Measurements from ENCODE around the gene SMIM10.
"Not testable (repeated sequence)": the region's sequence is repeated elsewhere in the genome, so short reads cannot be mapped to it uniquely, and the experiment has no call there.

The SMIM10 gene

DNA sequence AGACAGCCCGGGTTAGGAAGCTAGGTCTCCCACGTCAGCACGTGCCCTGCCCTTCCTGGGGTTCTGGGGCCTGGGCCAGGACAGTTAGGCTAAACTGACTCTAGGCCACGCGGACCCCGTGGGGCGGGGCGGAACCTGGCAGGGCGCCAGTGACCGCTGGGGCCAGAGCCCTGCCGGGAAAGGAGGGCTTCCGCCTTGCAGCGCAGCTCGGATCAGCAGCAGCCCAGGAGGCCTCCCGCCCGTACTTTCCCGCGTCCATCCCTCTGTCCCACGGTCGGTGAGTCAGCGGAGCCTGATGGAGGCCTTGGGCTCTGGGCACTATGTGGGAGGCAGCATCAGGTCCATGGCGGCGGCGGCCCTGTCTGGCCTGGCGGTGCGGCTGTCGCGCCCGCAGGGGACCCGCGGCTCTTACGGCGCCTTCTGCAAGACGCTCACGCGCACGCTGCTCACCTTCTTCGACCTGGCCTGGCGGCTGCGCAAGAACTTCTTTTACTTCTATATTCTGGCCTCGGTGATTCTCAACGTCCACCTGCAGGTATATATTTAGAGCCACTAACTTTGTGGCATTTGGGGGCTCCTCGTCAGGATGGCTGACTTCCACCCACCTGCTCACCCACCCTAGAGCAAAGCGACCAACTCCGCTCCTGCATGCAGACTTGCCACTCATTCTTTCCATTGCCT, at the start of gene SMIM10:
SMIM10 (plus strand) TSS at position 191 of the 681 bp plus-strand sequence; CDS start at position 296, 105 bp downstream.
- peak; percentile 6 for DNase-seq

DNA sequence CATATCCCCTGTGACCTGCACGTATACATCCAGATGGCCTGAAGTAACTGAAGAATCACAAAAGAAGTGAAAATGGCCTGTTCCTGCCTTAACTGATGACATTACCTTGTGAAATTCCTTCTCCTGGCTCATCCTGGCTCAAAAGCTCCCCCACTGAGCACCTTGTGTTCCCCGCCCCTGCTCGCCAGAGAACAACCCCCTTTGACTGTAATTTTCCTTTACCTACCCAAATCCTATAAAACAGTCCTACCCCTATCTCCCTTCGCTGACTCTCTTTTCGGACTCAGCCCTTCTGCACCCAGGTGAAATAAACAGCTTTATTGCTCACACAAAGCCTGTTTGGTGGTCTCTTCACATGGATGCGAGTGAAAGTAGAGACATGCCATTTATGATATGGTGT, 44.4 kb upstream of the SMIM10 start:
- DNase-seq: not testable (repeated sequence)

DNA sequence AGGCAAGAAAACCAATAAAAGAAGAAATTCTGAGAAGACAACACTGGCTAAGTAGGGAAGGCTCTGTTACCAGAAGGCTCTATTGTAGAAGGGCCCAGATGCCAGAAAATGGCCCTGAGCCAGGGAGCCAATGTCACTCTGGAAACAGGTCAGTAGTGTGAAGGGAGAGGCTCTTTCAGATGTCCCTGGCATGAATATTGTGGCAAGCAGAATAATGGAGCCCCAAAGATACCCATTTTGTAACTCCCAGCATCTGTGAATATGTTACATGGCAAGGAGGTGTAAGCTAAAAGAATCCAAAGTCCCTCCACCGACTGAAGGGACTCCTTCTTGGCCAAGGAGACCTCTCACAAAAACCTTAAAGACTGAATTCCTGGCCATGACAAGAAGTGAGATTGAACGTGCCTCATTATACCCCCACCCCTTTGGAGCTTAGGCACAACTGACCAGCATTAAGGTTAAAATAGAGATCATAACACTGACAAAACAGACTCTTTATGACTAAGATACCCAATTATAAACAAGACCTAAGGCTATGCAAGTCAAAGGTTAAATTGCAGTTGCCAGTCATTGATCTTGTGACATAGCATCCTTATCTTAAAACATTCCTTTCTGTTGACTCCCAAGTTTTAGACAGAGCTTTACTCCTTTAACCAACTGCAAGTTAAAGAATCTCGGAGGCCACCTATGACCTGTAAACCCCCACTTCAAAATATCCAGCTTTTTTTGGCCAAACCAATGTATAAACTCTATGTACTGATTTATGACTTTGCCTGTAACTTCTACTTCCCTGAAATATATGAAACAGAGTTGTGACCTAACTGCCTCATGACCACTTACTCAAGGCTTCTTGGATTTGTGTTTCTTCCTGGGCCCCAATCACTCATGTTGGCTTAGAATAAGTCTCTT, 42.2 kb upstream of the SMIM10 start:
- DNase-seq: no peak

DNA sequence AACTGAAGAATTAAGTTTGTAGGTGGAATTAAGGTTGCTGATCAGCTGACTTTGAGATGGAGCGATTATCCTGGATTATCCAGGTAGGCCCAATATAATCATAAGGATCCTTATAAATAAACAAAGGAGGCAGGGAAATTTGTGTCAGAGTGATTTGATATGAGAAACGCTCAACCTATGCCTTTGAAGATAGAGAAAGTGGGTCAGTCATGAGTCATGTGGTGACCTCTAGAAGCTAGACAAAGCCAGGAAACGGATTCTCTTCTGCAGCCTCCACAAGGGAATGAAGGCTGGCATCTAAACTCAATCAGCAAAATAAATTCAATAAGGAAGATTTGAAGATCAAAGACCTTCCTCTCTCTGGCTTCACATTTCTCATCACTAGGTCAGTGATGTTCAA, 41.5 kb upstream of the SMIM10 start:
- DNase-seq: no peak

DNA sequence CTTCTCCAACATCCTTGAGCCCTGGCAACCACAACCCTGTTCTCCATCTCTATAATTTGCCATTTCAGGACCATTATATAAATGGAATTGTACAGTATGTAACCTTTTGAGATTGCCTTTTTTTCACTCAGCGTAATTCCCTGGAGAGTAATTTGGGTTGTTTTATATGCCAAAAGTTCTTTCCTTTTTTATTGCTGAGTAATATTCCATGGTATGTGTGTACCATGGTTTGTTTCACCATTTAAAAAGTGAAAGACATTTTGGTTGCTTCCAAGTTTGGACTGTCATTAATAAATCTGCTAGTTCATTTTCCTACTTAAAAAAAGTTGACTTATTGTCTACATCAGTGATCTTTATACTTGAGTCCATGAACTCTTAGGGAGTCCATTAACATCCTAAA, 33.0 kb upstream of the SMIM10 start:
- no peak for DNase-seq

DNA sequence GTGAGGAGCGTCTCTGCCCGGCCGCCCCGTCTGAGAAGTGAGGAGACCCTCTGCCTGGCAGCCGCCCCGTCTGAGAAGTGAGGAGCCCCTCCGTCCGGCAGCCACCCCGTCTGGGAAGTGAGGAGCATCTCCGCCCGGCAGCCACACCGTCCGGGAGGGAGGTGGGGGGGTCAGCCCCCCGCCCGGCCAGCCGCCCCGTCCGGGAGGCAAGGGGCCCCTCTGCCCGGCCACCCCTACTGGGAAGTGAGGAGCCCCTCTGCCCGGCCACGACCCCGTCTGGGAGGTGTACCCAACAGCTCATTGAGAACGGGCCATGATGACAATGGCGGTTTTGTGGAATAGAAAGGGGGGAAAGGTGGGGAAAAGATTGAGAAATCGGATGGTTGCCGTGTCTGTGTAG, 30.4 kb upstream of the SMIM10 start:
- DNase-seq: not testable (repeated sequence)

DNA sequence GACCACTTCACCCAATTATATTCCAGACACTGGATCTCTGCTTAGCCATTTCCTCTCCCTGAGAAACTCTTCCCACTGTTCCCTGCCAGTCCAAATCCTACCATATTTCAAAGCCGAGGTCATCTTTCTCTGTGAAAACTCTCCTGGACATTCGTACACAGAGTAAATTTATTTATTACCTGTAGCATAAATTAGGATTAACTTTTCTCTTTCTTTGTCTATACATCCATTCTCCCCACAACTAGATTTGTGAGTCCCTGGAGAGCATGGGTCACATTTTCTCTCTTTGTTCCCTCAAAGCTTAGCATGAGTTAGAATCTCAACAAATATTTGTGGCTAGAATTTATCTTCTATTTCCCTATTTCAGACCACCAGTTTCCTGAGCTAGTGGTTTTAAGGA, 27.8 kb upstream of the SMIM10 start:
- DNase-seq: no peak

DNA sequence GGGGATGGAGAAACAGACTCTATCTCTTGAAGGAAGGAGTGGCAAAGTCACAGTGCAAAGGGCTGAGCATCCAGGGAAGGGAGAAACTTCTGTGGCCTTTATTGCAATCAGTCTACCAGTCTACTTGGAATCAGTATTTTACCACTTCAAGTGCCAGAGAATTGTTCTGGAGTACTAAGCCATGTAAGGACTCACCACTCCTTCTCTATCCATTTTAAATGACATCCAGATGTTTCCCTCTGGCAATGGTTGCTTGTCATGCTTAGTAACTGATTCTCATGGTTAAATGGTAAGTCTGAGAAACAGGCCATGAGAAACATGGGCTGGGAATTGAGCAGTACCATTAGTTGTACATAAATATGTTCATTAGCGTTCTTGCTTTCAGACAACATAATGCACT, 21.1 kb upstream of the SMIM10 start:
- DNase-seq: no peak

DNA sequence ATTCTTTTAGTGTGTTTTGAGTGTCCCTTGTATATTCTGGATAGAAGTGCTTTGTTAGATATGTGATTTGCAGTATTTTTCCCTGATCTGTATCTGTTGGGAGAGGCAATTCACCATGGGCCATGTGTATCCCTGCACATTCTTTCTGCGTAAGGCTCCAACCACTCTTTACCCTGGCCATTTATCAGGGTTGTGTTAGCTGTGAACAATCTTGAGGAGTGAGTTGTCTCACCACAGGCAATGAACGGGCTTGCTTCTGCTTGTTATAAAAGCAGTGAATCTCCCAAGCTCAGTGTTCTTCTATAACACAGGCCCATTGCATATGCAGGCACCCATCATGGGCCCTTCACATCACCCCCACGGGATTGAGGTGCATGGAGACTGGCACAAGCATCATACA, 18.9 kb upstream of the SMIM10 start:
- DNase-seq: no peak

DNA sequence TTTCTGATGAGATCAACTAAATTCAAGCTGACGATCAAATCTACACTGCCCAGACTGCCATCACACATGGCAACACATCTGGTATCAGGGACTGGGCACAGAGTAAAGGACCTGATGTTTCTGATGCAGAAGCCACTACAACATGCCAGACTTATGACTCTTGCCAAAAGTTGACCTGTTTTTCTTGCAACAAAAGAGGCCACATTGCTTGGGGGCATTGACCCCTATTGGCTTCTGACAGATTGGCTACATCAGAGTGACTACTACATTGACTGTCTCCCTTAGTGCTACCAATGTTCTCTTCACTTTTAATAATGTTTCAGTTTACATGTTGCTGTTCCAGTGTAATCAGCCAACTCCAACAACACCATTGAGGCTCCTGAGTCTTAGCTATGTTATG, 15.3 kb upstream of the SMIM10 start:
- no peak for DNase-seq

DNA sequence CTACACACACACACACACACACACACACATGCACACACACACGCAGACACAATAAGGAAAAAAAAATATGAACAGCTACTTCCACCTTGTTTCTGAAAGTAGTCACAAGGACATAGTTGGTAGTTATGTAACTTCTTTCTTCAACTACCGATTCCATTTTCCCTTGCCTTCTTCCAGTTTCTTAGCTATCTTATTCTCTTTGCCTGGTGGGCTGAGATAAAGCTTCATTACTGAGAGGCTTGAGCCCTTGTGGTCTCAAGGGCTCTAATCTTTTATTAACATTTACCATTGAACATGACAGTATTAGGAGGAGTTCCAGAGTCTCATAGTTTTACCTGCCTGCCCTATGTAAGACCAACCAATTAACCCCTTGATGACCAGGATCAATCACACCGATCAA, 8.9 kb upstream of the SMIM10 start:
- DNase-seq: no peak

DNA sequence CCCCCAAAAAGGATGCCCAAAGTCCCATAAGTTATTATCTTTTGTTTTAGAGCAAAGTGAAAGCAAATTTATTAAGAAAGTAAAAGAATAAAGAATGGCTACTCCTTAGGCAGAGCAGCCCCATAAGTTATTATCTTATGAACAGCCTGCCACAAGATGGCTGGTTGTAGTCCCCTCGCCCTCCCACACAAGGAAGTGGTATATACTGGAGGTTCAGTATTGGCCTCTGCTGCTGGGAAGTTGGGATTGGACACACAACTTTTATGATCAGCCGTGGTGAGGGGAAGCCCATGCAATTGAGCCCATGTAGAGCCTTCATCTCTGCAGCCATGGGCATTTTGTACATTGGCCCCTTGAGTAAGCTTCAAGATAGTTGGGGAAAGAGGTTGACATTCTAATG, 8.0 kb upstream of the SMIM10 start:
- no peak for DNase-seq

DNA sequence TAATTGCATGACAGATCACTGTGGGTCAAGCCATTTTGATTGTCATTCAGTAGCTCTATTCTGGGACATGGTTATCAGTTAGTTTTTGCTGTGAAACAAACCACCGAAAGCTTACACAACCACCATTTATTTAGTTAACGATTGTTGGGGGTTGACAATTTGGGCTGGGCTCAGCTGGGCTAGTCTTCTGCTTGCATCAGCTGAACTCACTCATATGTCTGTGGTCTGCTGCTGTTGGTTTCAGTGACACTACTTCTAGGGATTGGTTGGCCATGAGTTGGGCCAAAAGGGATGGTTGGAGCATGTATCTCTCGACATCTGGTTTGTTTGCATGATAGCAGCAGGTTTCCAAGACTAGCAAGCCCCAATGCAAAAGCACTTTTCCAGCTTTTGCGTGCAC, 5.3 kb upstream of the SMIM10 start:
- DNase-seq: no peak

DNA sequence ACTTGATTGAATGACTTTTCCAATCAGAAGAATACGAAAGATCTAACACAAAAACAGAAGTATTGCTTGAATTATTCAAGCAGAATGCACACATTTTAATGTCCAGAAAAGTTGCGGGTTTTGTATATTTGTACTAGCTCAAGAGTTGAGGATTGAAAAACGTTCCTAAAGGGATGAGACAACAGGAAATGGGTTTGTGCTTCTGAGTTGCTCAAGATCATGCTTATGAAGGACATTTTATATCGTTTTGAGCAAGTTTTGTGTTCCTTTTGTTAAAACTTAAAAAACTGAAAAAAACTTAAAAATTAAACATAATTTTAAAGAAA, 353 bp upstream of the SMIM10 start:
- DNase-seq: no peak

DNA sequence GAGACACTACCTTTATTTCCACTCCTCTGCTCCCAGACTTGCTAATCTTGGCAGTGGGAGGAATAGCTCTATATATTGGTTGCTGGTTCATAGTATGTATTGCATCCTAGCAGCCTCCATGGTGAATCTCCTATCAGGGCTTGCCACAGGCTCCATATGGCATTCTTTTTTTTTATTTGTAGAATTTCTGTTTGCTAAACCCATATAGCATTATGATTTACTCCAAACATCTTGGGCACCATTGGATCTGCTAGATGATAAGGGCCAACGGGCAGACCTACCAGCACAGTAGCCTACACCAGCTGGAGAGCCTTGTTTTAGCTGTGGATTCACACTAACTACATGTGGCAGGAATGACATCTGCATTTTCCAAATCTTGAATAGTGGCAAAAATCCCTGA, 6.9 kb downstream of the SMIM10 start:
- no peak for DNase-seq

DNA sequence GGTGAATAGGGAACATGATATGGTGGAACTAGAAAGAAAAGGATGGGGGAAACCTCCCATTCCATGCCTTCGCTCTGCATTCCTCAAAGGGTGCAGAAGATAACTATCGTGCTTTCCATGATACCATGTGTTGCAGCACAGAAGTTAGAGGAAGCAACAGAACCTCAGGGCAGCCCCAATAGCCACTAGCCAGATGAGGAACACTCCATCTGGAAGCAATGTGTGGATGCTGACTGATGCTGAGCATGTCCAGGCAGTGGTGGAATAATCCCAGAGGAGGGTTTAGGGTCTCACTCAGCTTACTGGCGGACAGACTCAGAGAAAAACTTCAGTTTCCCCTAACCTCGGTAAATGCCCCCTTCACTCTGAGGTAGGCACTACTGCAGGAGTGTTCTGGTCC, 7.5 kb downstream of the SMIM10 start:
- DNase-seq: no peak

DNA sequence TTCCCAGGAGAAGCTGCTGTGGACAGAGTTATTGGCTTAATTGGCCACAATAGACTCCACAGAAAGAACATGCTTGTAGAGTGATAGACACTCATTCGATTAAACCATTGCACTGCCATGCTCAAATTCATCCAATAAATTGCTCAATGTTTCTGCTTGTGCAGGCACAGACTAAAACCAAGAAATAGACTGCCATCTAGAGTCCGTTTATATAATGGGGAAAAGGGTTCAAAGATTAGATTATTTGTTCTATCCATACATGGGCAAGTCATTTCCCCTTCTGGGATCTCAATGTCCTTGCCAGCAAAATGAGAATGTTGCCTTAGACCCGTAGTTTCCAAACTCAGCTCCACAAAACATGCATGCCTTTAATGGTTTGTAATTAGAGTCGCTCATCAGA, 8.7 kb downstream of the SMIM10 start:
- no peak for DNase-seq

DNA sequence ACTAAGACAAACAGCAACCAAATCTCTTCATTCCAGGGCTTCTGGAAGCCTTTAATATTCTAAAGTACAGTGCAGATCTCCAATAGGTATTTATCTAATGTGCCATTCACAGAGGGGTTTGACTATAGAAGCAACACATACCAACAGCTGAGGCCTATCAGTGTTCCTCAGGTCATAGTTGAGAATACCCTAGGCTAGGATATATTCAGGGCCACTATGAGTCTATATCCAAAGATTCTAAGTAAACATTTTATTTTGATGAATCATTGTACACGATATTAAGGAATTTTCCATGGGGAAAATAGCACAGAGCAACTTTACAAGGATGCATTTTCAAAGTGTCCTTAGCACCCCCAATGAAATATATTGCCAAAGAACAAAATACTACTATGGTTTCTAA, 9.7 kb downstream of the SMIM10 start:
- no peak for DNase-seq

DNA sequence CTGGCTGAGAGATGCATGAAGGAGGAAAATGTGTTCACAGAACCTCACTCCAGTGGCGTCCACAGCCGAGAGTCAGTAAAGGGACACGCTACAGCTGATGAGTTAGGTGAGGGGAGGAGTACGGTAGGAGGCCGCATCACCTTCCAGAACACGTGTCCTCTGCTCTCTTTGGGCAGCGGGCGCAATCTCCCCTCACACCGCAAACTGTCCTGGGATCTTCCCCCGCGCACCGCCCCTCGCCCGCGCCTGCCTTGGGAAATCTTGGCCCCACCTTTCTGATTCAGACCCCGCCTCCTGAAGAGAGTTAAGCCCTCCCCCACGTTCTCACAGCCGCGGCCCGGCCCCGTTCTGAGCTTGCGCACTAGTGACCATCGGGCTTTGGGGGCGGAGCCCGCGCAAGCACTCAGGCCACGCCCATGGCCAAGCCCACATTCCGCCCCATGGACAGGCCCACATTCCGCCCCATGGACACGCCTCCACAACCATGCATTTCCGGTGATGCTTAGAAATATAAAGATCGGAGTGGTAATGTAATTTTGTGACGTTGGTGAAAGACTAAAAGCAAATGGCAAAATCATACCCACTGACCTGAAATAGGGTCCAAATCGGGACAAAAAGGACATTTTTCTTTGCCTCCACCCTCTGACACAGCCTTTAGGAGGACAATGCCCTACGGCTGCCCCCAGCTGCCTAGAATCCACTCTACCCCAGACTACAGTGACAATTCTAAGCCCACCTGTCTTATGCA, 13.3 kb downstream of the SMIM10 start:
- peak; percentile 84 for DNase-seq

DNA sequence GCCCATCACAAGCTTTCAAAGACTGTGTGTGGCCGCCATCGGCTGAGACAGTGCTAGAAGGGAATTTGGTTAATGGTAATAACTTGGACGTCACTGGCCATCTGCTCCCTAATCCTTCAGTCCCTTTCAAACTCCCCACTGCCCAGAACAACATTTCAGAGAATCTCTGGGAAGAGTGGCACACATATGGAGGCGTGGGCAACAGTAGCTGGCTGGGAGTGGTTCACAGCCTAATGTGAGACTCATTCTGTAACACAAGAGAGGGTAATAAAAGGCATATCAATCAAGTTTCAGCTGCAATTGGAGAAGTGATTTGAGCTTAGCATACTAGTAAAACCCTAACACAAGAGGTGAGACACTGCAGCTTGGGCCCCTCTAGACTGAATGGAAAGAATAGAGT, 15.4 kb downstream of the SMIM10 start:
- DNase-seq: no peak

DNA sequence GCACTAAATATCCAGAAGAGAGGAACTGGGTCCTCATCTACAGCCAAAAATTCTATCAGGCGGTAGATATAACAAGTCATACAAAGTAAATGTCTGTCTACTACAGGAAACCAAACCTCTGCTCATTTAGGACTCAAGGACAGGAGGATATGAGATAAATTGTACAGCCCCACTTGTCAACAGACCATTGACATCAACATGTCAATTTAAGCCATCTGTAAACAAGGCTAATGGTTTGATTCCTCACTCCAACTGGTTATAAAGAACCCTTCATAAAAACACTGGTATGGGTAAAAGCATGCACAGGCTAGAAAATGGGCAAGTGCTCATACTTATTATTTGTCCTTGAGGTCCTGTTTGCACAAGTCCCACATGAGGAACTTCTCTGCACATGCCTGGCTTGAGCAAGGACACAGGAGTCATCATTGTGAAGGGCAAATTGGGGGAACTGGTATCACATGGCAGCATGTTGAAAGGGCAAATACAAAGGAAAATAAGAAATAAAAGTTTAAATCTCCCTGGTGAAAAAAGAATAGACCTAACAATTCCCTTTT, 18.3 kb downstream of the SMIM10 start:
- DNase-seq: no peak

DNA sequence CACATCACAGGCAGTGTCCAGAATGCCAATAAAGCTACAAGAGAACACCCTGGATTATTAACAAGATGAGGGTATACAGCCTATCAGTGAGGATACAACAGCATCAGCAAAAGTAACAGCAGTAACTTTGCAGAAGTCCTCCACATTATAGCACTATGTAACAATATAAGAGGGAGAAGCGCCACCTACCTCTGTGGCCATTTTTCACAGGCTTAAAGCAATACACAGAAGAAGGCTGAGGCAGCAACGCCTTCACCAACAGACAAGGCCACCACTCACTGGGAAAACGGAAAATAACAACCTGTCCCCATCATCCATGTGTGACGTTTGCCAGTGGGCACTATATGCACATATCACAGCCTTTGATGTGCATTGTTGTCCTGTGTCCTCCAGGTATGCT, 19.0 kb downstream of the SMIM10 start:
- DNase-seq: no peak

DNA sequence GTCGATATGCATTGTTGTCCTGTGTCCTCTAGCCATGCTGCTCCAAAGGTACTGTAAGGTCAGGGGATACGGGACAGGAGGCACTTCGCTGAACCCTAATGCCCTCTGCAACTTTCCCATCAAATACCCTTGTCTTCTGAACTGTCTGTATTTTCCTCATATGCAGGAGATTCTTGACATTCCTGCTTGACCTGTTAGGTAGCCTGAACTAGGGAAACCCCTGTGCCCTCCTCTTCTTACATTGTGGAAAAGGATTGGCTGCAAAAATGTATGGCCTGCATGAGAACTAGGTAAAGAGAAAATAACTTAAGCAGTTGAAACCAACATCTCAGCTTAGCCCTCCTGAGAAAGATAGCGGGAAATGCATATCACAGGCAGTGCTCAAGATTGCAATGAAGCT, 20.1 kb downstream of the SMIM10 start:
- no peak for DNase-seq
